Measurements from ENCODE around the gene TBX15.

The TBX15 gene

GRCh38 chr1:118997225-118997624, 9.1 kb upstream of the TBX15 start:
- Histone ChIP-seq H3K36me3 (replicated peaks) (no peaks in the 10 kb centered on the region), H3K27me3 (ENCODE audit: low read depth) (no peaks in the 10 kb centered on the region), H3K4me1 (no peaks in the 10 kb centered on the region), H3K9me3 (no peaks in the 10 kb centered on the region), H3K4me3 (no peak overlapping the region)
- DNase-seq (ENCODE audit: low spot score in 2 of 2), result no peak
- in situ Hi-C loops (cut with MboI; ENCODE audit: low sequenced_read_pairs), result no loop called here

GRCh38 chr1:118995312-118996016, 7.3 kb upstream of the TBX15 start:
- in situ Hi-C loops (cut with MboI; ENCODE audit: low sequenced_read_pairs), result no loop called here
- H3K9me3 ChIP-seq, result no peaks in the 10 kb centered on the region
- no peak for DNase-seq (ENCODE audit: low spot score in 2 of 2)
- H3K27me3 ChIP-seq (ENCODE audit: low read depth), result no peaks in the 10 kb centered on the region
- H3K4me1 ChIP-seq, result no peaks in the 10 kb centered on the region
- H3K4me3 ChIP-seq, result no peak overlapping the region
- H3K36me3 ChIP-seq (replicated peaks), result no peaks in the 10 kb centered on the region

GRCh38 chr1:118993700-118994026, 5.5 kb upstream of the TBX15 start:
- no peaks in the 10 kb centered on the region for H3K4me1 ChIP-seq
- no peaks in the 10 kb centered on the region for H3K27me3 ChIP-seq (ENCODE audit: low read depth)
- no peaks in the 10 kb centered on the region for H3K36me3 ChIP-seq (replicated peaks)
- no peak for DNase-seq (ENCODE audit: low spot score in 2 of 2)
- H3K4me3 ChIP-seq, result no peak overlapping the region
- in situ Hi-C loops (cut with MboI; ENCODE audit: low sequenced_read_pairs), result no loop called here
- no peaks in the 10 kb centered on the region for H3K9me3 ChIP-seq

GRCh38 chr1:118992868-118993699, 4.9 kb upstream of the TBX15 start:
- Histone ChIP-seq H3K4me1 (no peaks in the 10 kb centered on the region), H3K4me3 (no peak overlapping the region), H3K36me3 (replicated peaks) (no peaks in the 10 kb centered on the region), H3K9me3 (no peaks in the 10 kb centered on the region; the same call in 1 of the 2 replicates), H3K27me3 (ENCODE audit: low read depth) (no peaks in the 10 kb centered on the region)
- DNase-seq (ENCODE audit: low spot score in 2 of 2), result no peak
- in situ Hi-C loops (cut with MboI; ENCODE audit: low sequenced_read_pairs), result no loop called here

GRCh38 chr1:118992237-118992825, 4.2 kb upstream of the TBX15 start:
- H3K27me3 ChIP-seq (ENCODE audit: low read depth), result no peaks in the 10 kb centered on the region
- in situ Hi-C loops (cut with MboI; ENCODE audit: low sequenced_read_pairs), result no loop called here
- no peak overlapping the region for H3K4me3 ChIP-seq
- no peaks in the 10 kb centered on the region for H3K4me1 ChIP-seq
- no peaks in the 10 kb centered on the region; the same call in 1 of the 2 replicates for H3K9me3 ChIP-seq
- H3K36me3 ChIP-seq (replicated peaks), result no peaks in the 10 kb centered on the region
- no peak for DNase-seq (ENCODE audit: low spot score in 2 of 2)

GRCh38 chr1:118991448-118991847, 3.3 kb upstream of the TBX15 start:
- no peaks in the 10 kb centered on the region for H3K27me3 ChIP-seq (ENCODE audit: low read depth)
- in situ Hi-C loops (cut with MboI; ENCODE audit: low sequenced_read_pairs), result no loop called here
- H3K9me3 ChIP-seq, result no peaks in the 10 kb centered on the region; the same call in 1 of the 2 replicates
- H3K36me3 ChIP-seq (replicated peaks), result no peaks in the 10 kb centered on the region
- DNase-seq (ENCODE audit: low spot score in 2 of 2), result no peak
- no peaks in the 10 kb centered on the region for H3K4me1 ChIP-seq
- H3K4me3 ChIP-seq, result no peak overlapping the region

- Histone ChIP-seq H3K27me3 (ENCODE audit: low read depth) (no peaks in the 10 kb centered on the region), H3K36me3 (replicated peaks) (no peaks in the 10 kb centered on the region), H3K9me3 (no peaks in the 10 kb centered on the region; the same call in 1 of the 2 replicates), H3K4me3 (no peak overlapping the region), H3K4me1 (no peaks in the 10 kb centered on the region)
- no peak for DNase-seq (ENCODE audit: low spot score in 2 of 2)
- in situ Hi-C loops (cut with MboI; ENCODE audit: low sequenced_read_pairs), result no loop called here
Measured at GRCh38 chr1:118990513-118991152, 2.5 kb upstream of the TBX15 start.

- Histone ChIP-seq H3K4me3 (no peak overlapping the region), H3K27me3 (ENCODE audit: low read depth) (no peaks in the 10 kb centered on the region), H3K36me3 (replicated peaks) (no peaks in the 10 kb centered on the region), H3K4me1 (no peaks in the 10 kb centered on the region), H3K9me3 (no peaks in the 10 kb centered on the region; the same call in 1 of the 2 replicates)
- DNase-seq (ENCODE audit: low spot score in 2 of 2), result no peak
- in situ Hi-C loops (cut with MboI; ENCODE audit: low sequenced_read_pairs), result loop anchor here (10.0 kb wide), 1 partner anchor 1115 kb away; no protein-coding TSS in a partner anchor
Measured at GRCh38 chr1:118989878-118990378, 1.8 kb upstream of the TBX15 start.

GRCh38 chr1:118989006-118989815, 1.1 kb upstream of the TBX15 start:
- in situ Hi-C loops (cut with MboI; ENCODE audit: low sequenced_read_pairs), result loop anchor here (10.0 kb wide), 1 partner anchor 1114 kb away; no protein-coding TSS in a partner anchor
- no peak for DNase-seq (ENCODE audit: low spot score in 2 of 2)
- Histone ChIP-seq H3K4me3 (no peak overlapping the region), H3K4me1 (no peaks in the 10 kb centered on the region), H3K9me3 (no peaks in the 10 kb centered on the region; the same call in 1 of the 2 replicates), H3K27me3 (ENCODE audit: low read depth) (no peaks in the 10 kb centered on the region), H3K36me3 (replicated peaks) (no peaks in the 10 kb centered on the region)

GRCh38 chr1:118987468-118988185, 516 bp downstream of the TBX15 start:
- Histone ChIP-seq H3K9me3 (no peaks in the 10 kb centered on the region; the same call in 1 of the 2 replicates), H3K4me1 (no peaks in the 10 kb centered on the region), H3K4me3 (no peak overlapping the region), H3K27me3 (ENCODE audit: low read depth) (no peaks in the 10 kb centered on the region), H3K36me3 (replicated peaks) (no peaks in the 10 kb centered on the region)
- no peak for DNase-seq (ENCODE audit: low spot score in 2 of 2)
- in situ Hi-C loops (cut with MboI; ENCODE audit: low sequenced_read_pairs), result loop anchor here (10.0 kb wide), 1 partner anchor 1113 kb away; no protein-coding TSS in a partner anchor

- Histone ChIP-seq H3K9me3 (no peaks in the 10 kb centered on the region; the same call in 1 of the 2 replicates), H3K27me3 (ENCODE audit: low read depth) (no peaks in the 10 kb centered on the region), H3K4me1 (no peaks in the 10 kb centered on the region), H3K4me3 (no peak overlapping the region), H3K36me3 (replicated peaks) (no peaks in the 10 kb centered on the region)
- in situ Hi-C loops (cut with MboI; ENCODE audit: low sequenced_read_pairs), result loop anchor here (10.0 kb wide), 1 partner anchor 1112 kb away; no protein-coding TSS in a partner anchor
- DNase-seq (ENCODE audit: low spot score in 2 of 2), result no peak
Measured at GRCh38 chr1:118986555-118987467, 1.3 kb downstream of the TBX15 start.

All from HAP-1 (cell line).